Ascending aorta (tissue), 2 donors: ENCODE measurements around the gene TBC1D4. TPM values are rescaled to one million over a fixed set of nuclear protein-coding genes. Genes with fewer than 3 reads are reported as not detected.

ENCODE experiments used
- DNase-seq, 2 donors: peaks; one replicate each; pipeline ENCODE4 v3.0.0-alpha.2; 2019; ENCODE audit warnings: low spot score in 2 of 2
- H3K27ac ChIP-seq, 2 donors: fragments of 200-600 bp; sonication (generic); one replicate each; pipeline ENCODE4 v1.5.1; 2016 to 2017; ENCODE audit warnings: mild to moderate bottlenecking in 1 of 2
- H3K27me3 ChIP-seq: fragments of 200-600 bp; sonication (generic); one replicate; pipeline ENCODE4 v1.5.1; 2017
- H3K36me3 ChIP-seq, 2 donors: fragments of 200-600 bp; sonication (generic); one replicate each; pipeline ENCODE4 v1.5.1; 2016
- H3K4me1 ChIP-seq, 2 donors: fragments of 200-600 bp; sonication (generic); one replicate each; pipeline ENCODE4 v1.5.1; 2016 to 2017; ENCODE audit warnings: mild to moderate bottlenecking in 1 of 2
- H3K4me3 ChIP-seq, 2 donors: fragments of 200-600 bp; sonication (generic); one replicate each; pipeline ENCODE4 v1.5.1; 2016 to 2017; ENCODE audit warnings: mild to moderate bottlenecking in 1 of 2
- H3K9me3 ChIP-seq, 2 donors: fragments of 200-600 bp; sonication (generic); one replicate each; pipeline ENCODE4 v1.5.1; 2016
- intact Hi-C: fragments of 100-400 bp; cut with DNase I; formaldehyde crosslinking; loops from one replicate; pipeline ENCODE4 v1.15.1; 2023
- total RNA-seq: library from RNA; depleted of rRNA; stranded (reverse); fragments of >200 nt; gene quantifications from one replicate; pipeline ENCODE4 v1.1.0, GENCODE V29; 2016
- TF ChIP-seq, protein P1 (sequence below), 3 experiments: fragments of 200-600 bp in 2 of 3; fragments of 450-650 bp in 1 of 3; sonication (generic) in 2 of 3; IDR thresholded peaks; one replicate each; pipeline ENCODE4 v1.5.1; 2016 to 2019; ENCODE audit warnings: antibody characterized with exemption in 3 of 3, mild to moderate bottlenecking in 1 of 3, moderate library complexity in 1 of 3

Gene TBC1D4
- total RNA-seq, 1 donor from 2014 or later, result 9.5 TPM

DNA sequence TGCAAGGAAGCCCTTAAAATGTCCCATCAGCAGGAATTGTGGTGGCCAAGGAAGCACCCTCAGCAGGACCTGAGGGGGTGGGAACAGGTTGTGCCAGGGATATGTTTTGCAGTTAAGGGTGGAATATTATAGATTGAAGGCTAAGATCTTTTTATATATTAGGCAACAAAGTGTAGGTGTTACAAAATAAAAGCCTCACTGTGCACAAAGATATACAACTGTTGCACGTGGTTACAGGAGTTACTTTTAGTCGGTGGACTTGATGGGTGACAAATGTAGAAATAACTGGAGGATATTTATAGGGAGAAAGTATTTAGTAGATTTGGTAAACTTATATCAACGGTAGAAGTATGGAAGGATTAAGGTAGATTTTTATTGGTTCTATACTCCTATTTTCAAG, 35.1 kb downstream of the TBC1D4 start:
- TF ChIP-seq, protein P1, sequence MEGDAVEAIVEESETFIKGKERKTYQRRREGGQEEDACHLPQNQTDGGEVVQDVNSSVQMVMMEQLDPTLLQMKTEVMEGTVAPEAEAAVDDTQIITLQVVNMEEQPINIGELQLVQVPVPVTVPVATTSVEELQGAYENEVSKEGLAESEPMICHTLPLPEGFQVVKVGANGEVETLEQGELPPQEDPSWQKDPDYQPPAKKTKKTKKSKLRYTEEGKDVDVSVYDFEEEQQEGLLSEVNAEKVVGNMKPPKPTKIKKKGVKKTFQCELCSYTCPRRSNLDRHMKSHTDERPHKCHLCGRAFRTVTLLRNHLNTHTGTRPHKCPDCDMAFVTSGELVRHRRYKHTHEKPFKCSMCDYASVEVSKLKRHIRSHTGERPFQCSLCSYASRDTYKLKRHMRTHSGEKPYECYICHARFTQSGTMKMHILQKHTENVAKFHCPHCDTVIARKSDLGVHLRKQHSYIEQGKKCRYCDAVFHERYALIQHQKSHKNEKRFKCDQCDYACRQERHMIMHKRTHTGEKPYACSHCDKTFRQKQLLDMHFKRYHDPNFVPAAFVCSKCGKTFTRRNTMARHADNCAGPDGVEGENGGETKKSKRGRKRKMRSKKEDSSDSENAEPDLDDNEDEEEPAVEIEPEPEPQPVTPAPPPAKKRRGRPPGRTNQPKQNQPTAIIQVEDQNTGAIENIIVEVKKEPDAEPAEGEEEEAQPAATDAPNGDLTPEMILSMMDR (IDR thresholded peaks at IDR 0.05), result no peak
- no peak overlapping the region for H3K27ac ChIP-seq
- intact Hi-C loops, result no loop called here
- no peaks in the 10 kb centered on the region for H3K36me3 ChIP-seq
- DNase-seq, result no peak
- H3K9me3 ChIP-seq, result no peaks in the 10 kb centered on the region
- H3K4me1 ChIP-seq, result no peaks in the 10 kb centered on the region
- no peak overlapping the region for H3K4me3 ChIP-seq
- H3K27me3 ChIP-seq, result no peaks in the 10 kb centered on the region

DNA sequence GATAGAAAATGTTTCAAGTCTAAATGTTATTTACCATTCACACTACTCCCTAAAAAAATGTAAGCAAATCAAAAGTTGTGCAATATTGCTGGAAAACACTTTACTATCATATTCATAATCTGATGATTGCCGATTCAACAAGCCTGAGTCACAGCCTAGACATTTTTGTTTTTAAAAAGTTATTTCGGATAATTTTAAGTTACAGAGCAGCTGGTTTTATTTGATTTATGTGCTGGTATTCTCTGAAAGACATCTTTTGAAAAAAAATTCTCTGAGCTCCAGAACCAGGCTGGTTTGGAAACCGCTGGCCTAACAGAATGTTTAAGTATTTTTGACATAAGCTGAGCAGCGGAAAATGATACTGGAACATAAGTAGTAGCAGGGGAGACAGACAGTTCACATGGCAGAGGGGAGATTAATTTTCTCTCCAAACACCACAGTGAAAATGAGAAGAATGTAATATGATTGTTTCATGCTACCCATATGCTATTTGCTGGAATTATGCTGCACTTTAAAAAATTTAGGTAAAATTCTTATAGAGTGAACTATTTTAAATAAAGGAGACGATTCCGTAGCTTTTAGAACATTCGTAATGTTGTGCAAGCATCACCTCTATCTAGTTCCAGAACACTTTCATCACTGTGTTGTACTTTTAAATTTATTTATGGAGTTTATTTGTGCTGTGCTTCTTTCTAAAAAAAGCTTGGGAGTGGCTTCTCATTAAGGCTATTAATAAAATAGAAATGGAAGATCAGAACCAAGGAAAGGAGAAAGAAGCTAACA, 36.1 kb downstream of the TBC1D4 start:
- Histone ChIP-seq H3K4me3 (peak overlapping the region in 1 of 2 donors; percentile 7), H3K36me3 (no peaks in the 10 kb centered on the region), H3K9me3 (no peaks in the 10 kb centered on the region), H3K27me3 (no peaks in the 10 kb centered on the region), H3K27ac (no peak overlapping the region), H3K4me1 (no peaks in the 10 kb centered on the region)
- intact Hi-C loops, result no loop called here
- TF ChIP-seq, protein P1 (IDR thresholded peaks at IDR 0.05), result no peak
- DNase-seq, result no peak

DNA sequence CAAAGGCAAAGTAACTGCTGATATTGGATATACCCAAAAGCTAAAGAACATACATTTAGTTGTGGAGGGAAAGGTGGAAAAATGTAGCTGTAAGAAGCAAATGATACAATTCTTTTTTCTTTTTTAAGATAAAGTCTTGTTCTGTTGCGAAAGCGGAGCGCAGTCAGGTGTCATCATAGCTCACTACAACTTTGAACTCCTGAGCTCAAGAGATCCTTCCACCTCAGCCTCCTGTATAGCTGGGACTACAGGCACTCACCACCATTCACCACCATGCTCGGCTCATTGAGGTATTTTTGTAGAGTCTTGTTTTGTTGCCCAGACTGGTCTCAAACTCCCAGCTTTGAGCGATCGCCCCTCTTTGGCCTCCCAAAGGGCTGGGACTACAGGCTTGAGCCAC, 38.0 kb downstream of the TBC1D4 start:
- intact Hi-C loops, result no loop called here
- DNase-seq, result no peak
- H3K27ac ChIP-seq, result no peak overlapping the region
- H3K27me3 ChIP-seq, result no peaks in the 10 kb centered on the region
- H3K9me3 ChIP-seq, result no peaks in the 10 kb centered on the region
- TF ChIP-seq, protein P1 (IDR thresholded peaks at IDR 0.05), result no peak
- H3K36me3 ChIP-seq, result no peaks in the 10 kb centered on the region
- H3K4me1 ChIP-seq, result no peaks in the 10 kb centered on the region
- H3K4me3 ChIP-seq, result no peak overlapping the region

DNA sequence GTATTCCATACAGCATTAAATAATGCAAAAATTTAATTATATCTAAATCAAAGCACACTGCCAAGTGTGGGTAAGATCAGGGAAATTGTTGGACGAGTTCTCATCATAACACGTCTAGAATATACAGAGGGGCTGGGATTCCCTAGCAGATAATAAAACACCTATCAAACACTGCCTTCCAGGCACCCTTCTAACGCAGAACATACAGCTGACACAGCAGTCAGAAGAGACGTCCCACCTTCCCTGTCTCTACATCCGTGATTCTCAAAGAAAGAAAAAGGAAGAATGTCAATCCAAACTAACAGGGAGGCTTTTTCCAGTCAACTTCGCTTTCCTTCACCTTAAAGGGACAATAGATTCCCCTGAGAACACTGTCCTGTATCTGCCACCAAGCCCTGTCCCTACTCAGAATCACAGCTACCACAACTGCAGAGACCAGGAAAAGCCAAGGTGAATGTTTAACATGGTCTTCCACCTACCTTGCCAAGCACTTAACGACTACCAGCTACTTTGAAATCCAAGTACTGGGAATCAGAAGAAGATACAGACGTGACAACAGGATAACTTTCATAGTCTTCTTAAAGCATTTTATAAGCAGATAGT, 38.5 kb downstream of the TBC1D4 start:
- H3K27me3 ChIP-seq, result no peaks in the 10 kb centered on the region
- H3K27ac ChIP-seq, result no peak overlapping the region
- no peaks in the 10 kb centered on the region for H3K36me3 ChIP-seq
- DNase-seq, result no peak
- H3K4me3 ChIP-seq, result no peak overlapping the region
- no peaks in the 10 kb centered on the region for H3K9me3 ChIP-seq
- intact Hi-C loops, result no loop called here
- TF ChIP-seq, protein P1 (IDR thresholded peaks at IDR 0.05), result no peak
- no peaks in the 10 kb centered on the region for H3K4me1 ChIP-seq

DNA sequence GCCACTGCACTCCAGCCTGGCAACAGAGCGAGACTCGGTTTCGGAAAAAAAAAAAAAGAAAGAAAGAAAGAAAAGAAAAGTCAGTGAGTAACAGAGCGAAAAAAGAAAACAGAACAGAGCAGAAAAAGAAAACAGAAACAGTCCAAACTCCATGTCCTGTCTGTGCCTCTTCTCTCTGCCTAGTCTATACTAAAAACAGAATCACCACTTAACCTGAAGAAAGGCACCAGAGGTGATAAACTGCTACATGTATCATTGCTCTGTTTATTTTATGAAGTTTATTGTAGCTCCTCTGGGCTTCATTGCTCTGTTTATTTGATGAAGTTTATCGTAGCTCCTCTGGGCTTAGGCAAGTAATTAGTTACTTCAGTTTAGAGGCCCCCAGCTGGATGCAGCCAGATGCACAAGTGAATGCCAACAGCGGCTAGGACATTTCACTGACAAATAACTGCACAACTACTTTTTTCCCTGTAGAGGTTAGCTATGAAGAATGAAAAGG, 39.2 kb downstream of the TBC1D4 start:
- no peak overlapping the region for H3K4me3 ChIP-seq
- H3K4me1 ChIP-seq, result no peaks in the 10 kb centered on the region
- intact Hi-C loops, result no loop called here
- H3K27ac ChIP-seq, result no peak overlapping the region
- TF ChIP-seq, protein P1 (IDR thresholded peaks at IDR 0.05), result no peak
- H3K36me3 ChIP-seq, result no peaks in the 10 kb centered on the region
- H3K9me3 ChIP-seq, result no peaks in the 10 kb centered on the region
- no peak for DNase-seq
- no peaks in the 10 kb centered on the region for H3K27me3 ChIP-seq
